GM19351 (cell line): ENCODE results near the gene OR7C1.
"Not testable (repeated sequence)": the region's sequence is repeated elsewhere in the genome, so short reads cannot be mapped to it uniquely, and the experiment has no call there.

Source experiments
- ATAC-seq: cut with Tn5 transposase; IDR thresholded peaks from one replicate; pipeline ENCODE4 v1.9.1; 2021; ENCODE audit warnings: mild to moderate bottlenecking, moderate library complexity; ENCODE audit not compliant: unreplicated experiment

The OR7C1 gene

DNA sequence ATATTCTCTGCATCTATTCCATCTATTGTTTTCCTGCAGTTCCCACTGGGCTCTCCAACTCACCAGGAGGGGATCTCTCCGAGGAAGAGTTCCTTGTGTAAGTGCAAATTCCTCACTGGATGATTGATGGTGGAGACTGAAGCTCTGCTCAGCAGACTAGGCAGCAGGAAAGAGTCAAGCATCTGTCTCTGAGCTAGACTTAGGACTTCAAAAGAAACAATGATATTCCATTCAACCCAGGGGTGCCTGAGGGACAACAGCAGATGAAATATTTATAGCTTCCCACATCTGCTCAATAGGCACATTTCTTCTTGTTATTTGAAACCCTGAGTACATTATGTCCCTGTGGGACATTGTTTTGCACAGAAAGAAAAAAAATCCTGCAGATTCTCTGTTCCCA lies at the start of gene OR7C1, which contains the start of gene OR7A5:
Gene OR7C1 (minus strand): TSS at position 175 of the 400 bp plus-strand sequence. CDS start 35,049 bp downstream, outside the sequence.
Gene OR7A5 (minus strand): TSS at position 175 of the 400 bp plus-strand sequence. CDS start 6,944 bp downstream, outside the sequence.
- ATAC-seq, result no peak

- ATAC-seq, result no peak
These were observed 36.7 kb upstream of the OR7C1 start for GRCh38 chr19:14871619-14872230.

- no peak for ATAC-seq
These were observed 33.5 kb upstream of the OR7C1 start for GRCh38 chr19:14868497-14868896.

GRCh38 chr19:14848822-14849221 lies 13.8 kb upstream of the OR7C1 start, which contains the start of gene OR7A10:
TSS of gene OR7A10 (minus strand) at chr19:14848922. CDS start at chr19:14841877, 7,045 bp downstream.
- no peak for ATAC-seq

- no peak for ATAC-seq
These were observed 8.6 kb upstream of the OR7C1 start for GRCh38 chr19:14843578-14843977.

- no peak for ATAC-seq
These were observed 8.2 kb upstream of the OR7C1 start for GRCh38 chr19:14843169-14843568.

- no peak for ATAC-seq
These were observed 5.2 kb upstream of the OR7C1 start for GRCh38 chr19:14840206-14840605.

GRCh38 chr19:14837391-14837790 lies 2.4 kb upstream of the OR7C1 start:
- no peak for ATAC-seq

- ATAC-seq, result no peak
These were observed 4.3 kb downstream of the OR7C1 start for GRCh38 chr19:14830702-14831101.

DNA sequence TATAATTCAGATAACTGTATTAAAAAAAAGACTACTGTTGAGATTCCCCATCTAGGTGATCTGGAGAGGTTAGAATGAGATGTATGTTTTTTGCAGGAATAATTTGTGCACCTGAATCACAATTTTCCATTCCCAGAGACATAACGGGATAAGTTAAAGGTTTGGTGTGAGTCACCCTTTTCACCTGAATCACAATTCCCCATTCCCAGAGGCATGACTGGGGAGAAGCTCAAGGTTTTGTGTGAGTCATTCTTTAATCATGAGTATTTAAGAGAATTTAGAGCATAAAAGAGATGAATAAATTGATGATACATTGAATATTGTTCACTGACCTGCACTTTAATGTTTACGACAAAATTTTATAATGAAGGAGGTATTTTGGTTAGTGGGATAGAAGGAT lies 9.0 kb downstream of the OR7C1 start:
- no peak for ATAC-seq

GRCh38 chr19:14821937-14822336 lies 13.0 kb downstream of the OR7C1 start:
- no peak for ATAC-seq

DNA sequence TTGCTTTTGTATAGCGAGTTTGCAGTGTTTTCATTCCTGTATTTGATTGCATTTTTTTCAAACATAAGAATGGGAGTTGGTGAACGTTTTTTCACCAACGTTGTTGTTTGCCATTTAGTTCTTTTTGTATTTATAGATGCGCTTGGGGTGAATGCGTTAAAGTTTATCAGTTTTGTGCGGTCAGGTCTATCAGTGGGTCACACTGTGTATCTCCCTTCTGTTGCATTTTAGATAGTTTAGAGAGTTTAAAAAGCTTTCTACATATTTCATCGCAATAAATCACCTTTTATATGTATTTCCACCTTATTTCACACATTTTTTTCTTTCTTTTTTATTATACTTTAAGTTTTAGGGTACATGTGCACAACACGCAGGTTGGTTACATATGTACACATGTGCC lies 16.4 kb downstream of the OR7C1 start:
- no peak for ATAC-seq

DNA sequence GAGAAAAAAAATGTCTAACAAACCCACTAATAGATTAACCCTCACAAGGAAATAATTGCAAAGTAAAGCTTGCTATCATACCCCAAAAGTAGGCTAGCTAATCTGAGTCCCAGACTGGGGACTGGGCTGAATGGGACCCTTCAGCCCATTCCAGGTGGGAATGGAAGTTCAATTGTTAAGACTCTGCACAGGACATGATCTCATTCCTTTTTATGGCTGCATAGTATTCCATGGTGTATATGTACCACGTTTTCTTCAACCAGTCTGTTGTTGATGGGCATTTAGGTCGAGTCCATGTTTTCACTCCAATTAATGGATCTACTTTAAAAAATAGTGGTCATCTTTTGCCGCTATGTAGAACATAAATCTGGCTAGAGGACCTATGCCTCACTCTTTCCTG lies 17.9 kb downstream of the OR7C1 start:
- no peak for ATAC-seq

GRCh38 chr19:14814982-14815652 lies 19.9 kb downstream of the OR7C1 start:
- ATAC-seq, result no peak

DNA sequence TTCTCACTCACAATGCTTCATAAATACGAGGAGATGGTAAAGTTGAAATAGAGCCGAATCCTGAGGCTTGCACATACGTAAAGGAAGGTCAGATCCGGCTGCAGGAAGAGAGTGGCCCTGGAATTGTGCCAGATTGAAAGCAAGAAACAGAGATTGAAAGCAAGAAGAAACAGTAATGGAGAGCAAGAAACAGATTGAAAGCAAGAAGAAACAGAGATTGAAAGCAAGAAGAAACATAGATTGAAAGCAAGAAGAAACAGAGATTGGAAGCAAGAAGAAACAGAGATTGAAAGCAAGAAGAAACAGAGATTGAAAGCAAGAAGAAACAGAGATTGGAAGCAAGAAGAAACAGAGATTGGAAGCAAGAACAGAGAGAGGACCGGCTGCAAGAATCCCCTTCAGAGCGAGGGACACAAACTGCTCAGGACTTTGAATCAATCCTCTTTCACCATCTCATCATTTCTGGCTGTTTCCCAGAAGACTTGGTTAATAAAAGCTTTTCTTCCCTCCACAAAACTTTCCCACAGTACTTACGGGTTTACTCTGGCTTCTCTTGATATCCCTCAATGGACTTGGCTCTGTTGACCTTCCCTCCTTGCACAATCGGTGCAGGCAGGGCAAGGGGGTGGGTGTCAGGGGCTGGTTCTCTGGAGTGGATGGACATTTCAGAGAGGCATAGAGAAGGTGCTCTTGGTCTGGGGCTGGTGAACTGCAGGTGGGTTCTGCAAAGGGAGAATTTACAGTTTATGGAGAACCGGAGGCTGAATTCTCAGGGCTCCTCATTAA lies 25.5 kb downstream of the OR7C1 start:
- no peak for ATAC-seq

GRCh38 chr19:14804765-14805164 lies 30.2 kb downstream of the OR7C1 start:
- no peak for ATAC-seq

GRCh38 chr19:14798760-14799159 lies 36.2 kb downstream of the OR7C1 start:
- ATAC-seq, result no peak

GRCh38 chr19:14796021-14796420 lies 39.0 kb downstream of the OR7C1 start:
- ATAC-seq, result no peak

DNA sequence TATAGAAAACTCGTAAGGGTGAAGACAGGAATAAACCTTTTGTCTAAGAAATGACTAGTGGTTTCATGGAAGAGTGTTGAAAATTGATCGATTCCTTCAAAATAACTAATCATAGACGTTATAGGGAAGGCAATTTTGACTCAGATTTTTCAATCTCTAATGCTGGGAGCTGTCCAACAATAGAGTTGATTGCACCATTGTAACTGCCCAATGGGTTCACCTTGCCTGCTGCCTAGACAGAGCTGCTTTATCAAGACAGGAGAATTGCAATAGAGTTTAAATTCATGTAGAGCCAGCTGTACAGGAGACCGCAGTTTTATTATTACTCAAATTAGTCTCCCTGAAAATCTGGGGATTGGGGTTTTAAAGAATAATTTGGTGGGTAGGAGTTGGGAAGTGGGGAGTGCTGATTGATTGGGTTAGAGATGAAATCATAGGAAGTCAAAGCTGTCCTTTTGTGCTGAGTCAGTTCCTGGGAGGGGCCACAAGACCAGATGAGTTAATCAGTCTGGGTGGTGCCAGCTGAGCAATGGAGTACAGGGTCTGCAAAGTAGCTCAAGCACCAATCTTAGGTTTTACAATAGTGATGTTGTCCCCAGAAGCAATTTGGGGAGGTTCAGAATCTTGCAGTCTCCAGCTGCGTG lies 39.8 kb downstream of the OR7C1 start:
- no peak for ATAC-seq

DNA sequence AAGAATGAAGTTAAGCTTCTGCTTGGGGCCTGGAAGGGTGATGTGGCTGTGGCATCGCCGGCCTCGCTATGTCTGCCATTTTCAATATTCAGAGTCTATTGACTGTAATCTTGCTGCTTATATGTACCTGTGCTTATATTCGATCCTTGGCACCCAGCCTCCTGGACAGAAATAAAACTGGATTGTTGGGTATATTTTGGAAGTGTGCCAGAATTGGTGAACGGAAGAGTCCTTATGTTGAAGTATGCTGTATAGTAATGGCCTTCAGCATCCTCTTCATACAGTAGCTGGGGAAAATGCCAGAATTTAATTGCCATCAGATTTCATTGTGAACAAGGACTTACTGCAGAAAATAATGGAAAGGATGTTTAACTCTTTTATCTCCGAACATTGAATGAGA lies 42.7 kb downstream of the OR7C1 start:
- not testable (repeated sequence) for ATAC-seq

GRCh38 chr19:14786421-14786851 lies 48.5 kb downstream of the OR7C1 start:
- ATAC-seq, result no peak
